BJ (cell line): ENCODE data around the gene SYNE2. TPM values are rescaled to one million over a fixed set of nuclear protein-coding genes. Genes with fewer than 3 reads are reported as not detected.

Source experiments
- CTCF ChIA-PET: fragments of 350-600 bp; formaldehyde crosslinking; extraction: SDS; loops from one replicate; lab custom pipeline; 2021; ENCODE audit warnings: antibody characterized with exemption, inconsistent platforms; lab: Yijun Ruan, JAX
- POLR2A ChIA-PET: fragments of 300-600 bp; sonication (Branson Sonifier 250); formaldehyde crosslinking; extraction: SDS; loops from one replicate; lab custom pipeline; 2021; ENCODE audit warnings: antibody characterized with exemption; lab: Charles Lee
- DNase-seq: peaks from one replicate; pipeline ENCODE4 v3.0.0-alpha.2; 2011; ENCODE audit warnings: low read depth
- H3K27me3 ChIP-seq: 2 replicates; pipeline ENCODE4 v1.6.0; 2011; ENCODE audit warnings: low read length; ENCODE audit not compliant: control insufficient read depth, insufficient read depth
- H3K36me3 ChIP-seq: 2 replicates; pipeline ENCODE4 v1.5.1; 2011; ENCODE audit warnings: low read length; ENCODE audit not compliant: control insufficient read depth, insufficient read depth
- H3K4me3 ChIP-seq: 2 replicates; pipeline ENCODE4 v1.5.1; 2011; ENCODE audit warnings: low read depth, mild to moderate bottlenecking, control low read depth, low read length
- polyA plus RNA-seq: library from polyadenylated mRNA; depleted of rRNA; stranded (reverse); fragments of >200 nt; gene quantifications from 2 replicates; pipeline ENCODE4 v1.2.3, GENCODE V29; 2011
- TF ChIP-seq, protein P1 (sequence below): IDR thresholded peaks from 2 replicates; pipeline ENCODE4 v1.5.1; 2011; ENCODE audit warnings: low read depth, mild to moderate bottlenecking, control low read depth, inconsistent platforms, low read length, moderate library complexity; ENCODE audit not compliant: insufficient read depth

The SYNE2 gene
- polyA plus RNA-seq, 1 experiment = 5.2 TPM

DNA sequence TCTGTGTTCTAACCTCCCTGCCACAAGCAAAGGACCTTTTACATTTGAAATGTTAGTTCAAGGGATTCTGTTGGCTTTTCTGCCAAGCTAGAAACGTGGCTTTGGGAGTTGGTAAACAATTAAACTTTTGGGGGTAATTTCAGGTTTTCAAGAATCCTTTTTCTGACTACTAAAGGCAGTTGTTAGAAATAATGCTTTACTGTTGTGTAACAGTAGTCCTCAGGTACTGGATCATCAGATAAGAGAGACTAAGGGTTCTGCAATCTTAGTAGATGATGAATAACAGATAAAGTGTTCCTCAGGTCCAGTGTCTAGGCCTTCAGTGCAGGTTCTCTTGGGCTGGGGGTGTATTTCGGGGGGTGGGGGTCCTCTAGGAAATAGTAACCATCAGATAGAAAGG lies 192.3 kb downstream of the SYNE2 start:
- CTCF ChIA-PET = no interaction called here

GRCh38 chr14:64049616-64050381 lies 197.0 kb downstream of the SYNE2 start:
- TF ChIP-seq, protein P1, sequence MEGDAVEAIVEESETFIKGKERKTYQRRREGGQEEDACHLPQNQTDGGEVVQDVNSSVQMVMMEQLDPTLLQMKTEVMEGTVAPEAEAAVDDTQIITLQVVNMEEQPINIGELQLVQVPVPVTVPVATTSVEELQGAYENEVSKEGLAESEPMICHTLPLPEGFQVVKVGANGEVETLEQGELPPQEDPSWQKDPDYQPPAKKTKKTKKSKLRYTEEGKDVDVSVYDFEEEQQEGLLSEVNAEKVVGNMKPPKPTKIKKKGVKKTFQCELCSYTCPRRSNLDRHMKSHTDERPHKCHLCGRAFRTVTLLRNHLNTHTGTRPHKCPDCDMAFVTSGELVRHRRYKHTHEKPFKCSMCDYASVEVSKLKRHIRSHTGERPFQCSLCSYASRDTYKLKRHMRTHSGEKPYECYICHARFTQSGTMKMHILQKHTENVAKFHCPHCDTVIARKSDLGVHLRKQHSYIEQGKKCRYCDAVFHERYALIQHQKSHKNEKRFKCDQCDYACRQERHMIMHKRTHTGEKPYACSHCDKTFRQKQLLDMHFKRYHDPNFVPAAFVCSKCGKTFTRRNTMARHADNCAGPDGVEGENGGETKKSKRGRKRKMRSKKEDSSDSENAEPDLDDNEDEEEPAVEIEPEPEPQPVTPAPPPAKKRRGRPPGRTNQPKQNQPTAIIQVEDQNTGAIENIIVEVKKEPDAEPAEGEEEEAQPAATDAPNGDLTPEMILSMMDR = no peak
- POLR2A ChIA-PET = no interaction called here
- no peaks in the 10 kb centered on the region for H3K36me3 ChIP-seq
- CTCF ChIA-PET = no interaction called here
- H3K4me3 ChIP-seq = no peak overlapping the region
- DNase-seq = no peak
- no peaks in the 10 kb centered on the region for H3K27me3 ChIP-seq

More for the DNA sequence above, 192.3 kb downstream of the SYNE2 start:
- no peaks in the 10 kb centered on the region for H3K36me3 ChIP-seq
- DNase-seq = no peak
- no peaks in the 10 kb centered on the region for H3K27me3 ChIP-seq
- POLR2A ChIA-PET = no interaction called here
- no peak overlapping the region for H3K4me3 ChIP-seq
- TF ChIP-seq, protein P1 = no peak

- Histone ChIP-seq H3K36me3 (no peaks in the 10 kb centered on the region), H3K4me3 (no peak overlapping the region), H3K27me3 (no peaks in the 10 kb centered on the region)
- ChIA-PET CTCF (interaction anchor here (1.7 kb wide), 1 partner anchor 240 kb away, joined by 5 read pairs; the partner anchor contains the start of gene ESR2), POLR2A (no interaction called here)
- no peak for DNase-seq
- TF ChIP-seq, protein P1 = no peak
Measured at GRCh38 chr14:64053694-64054669, 201.2 kb downstream of the SYNE2 start.

GRCh38 chr14:64059454-64060198 lies 206.8 kb downstream of the SYNE2 start:
- Histone ChIP-seq H3K4me3 (no peak overlapping the region), H3K36me3 (no peaks in the 10 kb centered on the region), H3K27me3 (no peaks in the 10 kb centered on the region)
- ChIA-PET POLR2A (no interaction called here), CTCF (interaction anchor here (0.7 to 1.8 kb wide), 8 partner anchors 8 to 678 kb away, joined by 3 to 6 read pairs (median 4); partner anchors contain the start of gene ESR2)
- TF ChIP-seq, protein P1 = no peak
- no peak for DNase-seq
